H9 (cell line): Measurements from ENCODE around the gene EPB41L4B. TPM values are rescaled to one million over a fixed set of nuclear protein-coding genes. Genes with fewer than 3 reads are reported as not detected.

Experiments
- DNase-seq: peaks from one replicate; pipeline ENCODE4 v3.0.0-alpha.2; 2017
- H2AFZ ChIP-seq: one replicate; pipeline ENCODE4 v1.6.1; 2013; ENCODE audit warnings: mild to moderate bottlenecking, low read length, control low read depth, moderate library complexity
- H2AK5ac ChIP-seq: 2 replicates; pipeline ENCODE4 v1.6.1; 2013; ENCODE audit warnings: low read length, control low read depth, mixed read lengths; ENCODE audit not compliant: insufficient read length
- H2BK120ac ChIP-seq: one replicate; pipeline ENCODE4 v1.6.1; 2013; ENCODE audit warnings: low read depth, mild to moderate bottlenecking, low read length, control low read depth, inconsistent platforms; ENCODE audit not compliant: poor library complexity, severe bottlenecking
- H2BK12ac ChIP-seq: 2 replicates; pipeline ENCODE4 v1.6.1; 2013; ENCODE audit warnings: low read length, control low read depth, mixed read lengths, low read depth; ENCODE audit not compliant: insufficient read length
- H2BK15ac ChIP-seq: 2 replicates; pipeline ENCODE4 v1.6.1; 2013; ENCODE audit warnings: low read depth, low read length, control low read depth
- H2BK20ac ChIP-seq: one replicate; pipeline ENCODE4 v1.6.1; 2013; ENCODE audit warnings: low read depth, mild to moderate bottlenecking, low read length, control low read depth, inconsistent platforms; ENCODE audit not compliant: poor library complexity, severe bottlenecking
- H2BK5ac ChIP-seq: 2 replicates; pipeline ENCODE4 v1.6.1; 2013; ENCODE audit warnings: low read length, control low read depth, mixed read lengths; ENCODE audit not compliant: insufficient read length
- H3K14ac ChIP-seq: 2 replicates; pipeline ENCODE4 v1.6.1; 2013; ENCODE audit warnings: low read length, control low read depth; ENCODE audit not compliant: insufficient read depth
- H3K18ac ChIP-seq: 2 replicates; pipeline ENCODE4 v1.6.1; 2013; ENCODE audit warnings: low read depth, mild to moderate bottlenecking, mixed read lengths, low read length, control low read depth; ENCODE audit not compliant: insufficient read length
- H3K23ac ChIP-seq: 2 replicates; pipeline ENCODE4 v1.6.1; 2013; ENCODE audit warnings: low read length, control low read depth, mixed read lengths, low read depth; ENCODE audit not compliant: insufficient read length
- H3K23me2 ChIP-seq: 2 replicates; pipeline ENCODE4 v1.6.1; 2013; ENCODE audit warnings: low read depth, mild to moderate bottlenecking, mixed read lengths, low read length, control low read depth; ENCODE audit not compliant: insufficient read length, poor library complexity, severe bottlenecking
- H3K27ac ChIP-seq: 2 replicates; pipeline ENCODE4 v1.5.1; 2013; ENCODE audit warnings: low read length, control low read depth, mixed read lengths, low read depth; ENCODE audit not compliant: insufficient read length
- H3K27me3 ChIP-seq: 2 replicates; pipeline ENCODE4 v1.6.1; 2013; ENCODE audit warnings: low read length, control low read depth, inconsistent platforms; ENCODE audit not compliant: insufficient read depth
- H3K4ac ChIP-seq: 2 replicates; pipeline ENCODE4 v1.6.1; 2013; ENCODE audit warnings: low read depth, mild to moderate bottlenecking, control low read depth, inconsistent platforms, low read length, moderate library complexity
- H3K4me1 ChIP-seq: 2 replicates; pipeline ENCODE4 v1.6.1; 2013; ENCODE audit warnings: low read length, control low read depth, inconsistent platforms; ENCODE audit not compliant: insufficient read depth
- H3K4me2 ChIP-seq: 2 replicates; pipeline ENCODE4 v1.6.1; 2013; ENCODE audit warnings: low read length, control low read depth, mixed read lengths; ENCODE audit not compliant: insufficient read length, insufficient read depth
- H3K56ac ChIP-seq: 2 replicates; pipeline ENCODE4 v1.6.1; 2013; ENCODE audit warnings: low read depth, mild to moderate bottlenecking, mixed read lengths, low read length, control low read depth; ENCODE audit not compliant: insufficient read length
- H3K79me1 ChIP-seq: 2 replicates; pipeline ENCODE4 v1.6.1; 2013; ENCODE audit warnings: low read depth, mild to moderate bottlenecking, moderate library complexity, low read length, control low read depth, inconsistent platforms; ENCODE audit not compliant: insufficient read depth, poor library complexity, severe bottlenecking
- H3K79me2 ChIP-seq: 2 replicates; pipeline ENCODE4 v1.6.1; 2013; ENCODE audit warnings: low read length, control low read depth, inconsistent platforms; ENCODE audit not compliant: insufficient read depth
- H3K9ac ChIP-seq: 2 replicates; pipeline ENCODE4 v1.6.1; 2013; ENCODE audit warnings: low read length, control low read depth, mixed read lengths; ENCODE audit not compliant: insufficient read length; ENCODE audit errors: extremely low read depth
- H3K9me3 ChIP-seq: one replicate; pipeline ENCODE4 v1.6.1; 2013; ENCODE audit warnings: low read depth, low read length, inconsistent platforms; ENCODE audit not compliant: control insufficient read depth
- H3T11ph ChIP-seq: one replicate; pipeline ENCODE4 v1.6.1; 2013; ENCODE audit warnings: mild to moderate bottlenecking, low read length, control low read depth, inconsistent platforms
- H4K20me1 ChIP-seq: one replicate; pipeline ENCODE4 v1.6.1; 2013; ENCODE audit not compliant: control insufficient read depth, insufficient read length, insufficient read depth
- H4K5ac ChIP-seq: 2 replicates; pipeline ENCODE4 v1.6.1; 2013; ENCODE audit warnings: low read depth, mild to moderate bottlenecking, mixed read lengths, low read length, control low read depth; ENCODE audit not compliant: insufficient read length
- H4K8ac ChIP-seq: replicated peaks from 2 replicates; pipeline ENCODE4 v1.6.1; 2013; ENCODE audit warnings: low read length, control low read depth, mixed read lengths, low read depth; ENCODE audit not compliant: insufficient read length
- H4K91ac ChIP-seq: 2 replicates; pipeline ENCODE4 v1.6.1; 2013; ENCODE audit warnings: low read depth, mild to moderate bottlenecking, moderate library complexity, mixed read lengths, low read length, control low read depth; ENCODE audit not compliant: insufficient read length
- H3K27ac Mint-ChIP-seq, 3 experiments: 2 replicates in 2 of 3; 3 replicates in 1 of 3; pipeline ENCODE4 v1.8.0; 2020 to 2021; ENCODE audit warnings: mixed read lengths in 3 of 3, mild to moderate bottlenecking in 1 of 3, moderate library complexity in 1 of 3
- H3K27me3 Mint-ChIP-seq: 2 replicates; pipeline ENCODE4 v1.8.0; 2021; ENCODE audit warnings: low read depth, mild to moderate bottlenecking, moderate library complexity, mixed read lengths
- H3K36me3 Mint-ChIP-seq, 3 experiments: 2 replicates in 2 of 3; 3 replicates in 1 of 3; pipeline ENCODE4 v1.8.0; 2020 to 2021; ENCODE audit warnings: low read depth in 3 of 3, mixed read lengths in 3 of 3; ENCODE audit not compliant: insufficient read depth in 1 of 3
- H3K4me1 Mint-ChIP-seq, 2 experiments: 2 replicates each; pipeline ENCODE4 v1.8.0; 2020; ENCODE audit warnings: mixed read lengths in 2 of 2
- H3K4me3 Mint-ChIP-seq, 2 experiments: 2 replicates in 1 of 2; 3 replicates in 1 of 2; pipeline ENCODE4 v1.8.0; 2020 to 2021; ENCODE audit warnings: mild to moderate bottlenecking in 2 of 2, mixed read lengths in 2 of 2, moderate library complexity in 1 of 2
- H3K9me3 Mint-ChIP-seq, 2 experiments: 2 replicates in 1 of 2; 3 replicates in 1 of 2; pipeline ENCODE4 v1.8.0; 2020; ENCODE audit warnings: mild to moderate bottlenecking in 2 of 2, mixed read lengths in 2 of 2, moderate library complexity in 1 of 2
- total RNA-seq: library from RNA; stranded (reverse); gene quantifications from 2 replicates; pipeline ENCODE4 v1.2.1, GENCODE V29; 2021
- TF ChIP-seq, protein P1 (sequence below): fragments of 200-600 bp; sonication (generic); conservative IDR thresholded peaks from 3 replicates; pipeline ENCODE4 v1.8.0; 2021; ENCODE audit warnings: antibody characterized with exemption, mild to moderate bottlenecking

Gene EPB41L4B
- total RNA-seq, 1 experiment from 2014 or later: 18.9 TPM

DNA sequence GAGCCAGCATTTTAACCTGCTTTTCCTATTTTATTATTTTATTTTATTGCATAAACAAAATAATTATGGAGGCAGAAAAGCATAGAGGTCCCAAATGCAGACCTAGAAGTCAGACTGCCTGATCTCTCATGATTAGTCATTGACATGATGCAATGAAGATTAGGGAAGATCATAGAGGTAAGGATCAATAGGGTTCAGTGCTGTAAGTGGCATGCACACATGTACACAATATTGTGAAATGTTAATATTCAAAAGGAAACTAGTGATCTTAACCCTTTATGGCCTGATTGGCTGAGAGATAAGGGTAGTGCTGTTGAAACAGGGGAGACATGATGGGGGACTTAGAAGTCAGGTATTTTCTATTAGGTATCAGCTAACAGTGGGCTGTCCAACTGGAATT lies 152.7 kb downstream of the EPB41L4B start:
- H3K36me3 Mint-ChIP-seq: peaks cover 0 to 15% (median 2%) of the 10 kb centered on the region in 3 experiments; a peak in 5 of 7 replicates

More for the DNA sequence above, 152.7 kb downstream of the EPB41L4B start:
- no peaks in the 10 kb centered on the region for H3K9me3 ChIP-seq
- no peaks in the 10 kb centered on the region for H4K20me1 ChIP-seq
- no peaks in the 10 kb centered on the region for H3K4me1 ChIP-seq
- no peaks in the 10 kb centered on the region for H3K79me1 ChIP-seq
- TF ChIP-seq, protein P1, sequence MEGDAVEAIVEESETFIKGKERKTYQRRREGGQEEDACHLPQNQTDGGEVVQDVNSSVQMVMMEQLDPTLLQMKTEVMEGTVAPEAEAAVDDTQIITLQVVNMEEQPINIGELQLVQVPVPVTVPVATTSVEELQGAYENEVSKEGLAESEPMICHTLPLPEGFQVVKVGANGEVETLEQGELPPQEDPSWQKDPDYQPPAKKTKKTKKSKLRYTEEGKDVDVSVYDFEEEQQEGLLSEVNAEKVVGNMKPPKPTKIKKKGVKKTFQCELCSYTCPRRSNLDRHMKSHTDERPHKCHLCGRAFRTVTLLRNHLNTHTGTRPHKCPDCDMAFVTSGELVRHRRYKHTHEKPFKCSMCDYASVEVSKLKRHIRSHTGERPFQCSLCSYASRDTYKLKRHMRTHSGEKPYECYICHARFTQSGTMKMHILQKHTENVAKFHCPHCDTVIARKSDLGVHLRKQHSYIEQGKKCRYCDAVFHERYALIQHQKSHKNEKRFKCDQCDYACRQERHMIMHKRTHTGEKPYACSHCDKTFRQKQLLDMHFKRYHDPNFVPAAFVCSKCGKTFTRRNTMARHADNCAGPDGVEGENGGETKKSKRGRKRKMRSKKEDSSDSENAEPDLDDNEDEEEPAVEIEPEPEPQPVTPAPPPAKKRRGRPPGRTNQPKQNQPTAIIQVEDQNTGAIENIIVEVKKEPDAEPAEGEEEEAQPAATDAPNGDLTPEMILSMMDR: no peak
- no peak overlapping the region for H3K4me2 ChIP-seq
- Mint-ChIP-seq H3K27me3 (peaks cover 54% of the 10 kb centered on the region), H3K9me3 (peaks cover 8 to 10% of the 10 kb centered on the region in 2 experiments; a peak in 4 of 5 replicates), H3K4me3 (peak overlapping the region in 1 of 2 experiments; percentile 83; a peak in 1 of 5 replicates), H3K27ac (no peak overlapping the region), H3K4me1 (peaks cover 9 to 18% of the 10 kb centered on the region in 2 experiments)
- no peak overlapping the region for H4K8ac ChIP-seq
- H3K79me2 ChIP-seq: no peaks in the 10 kb centered on the region
- H3T11ph ChIP-seq: no peak overlapping the region
- H3K27ac ChIP-seq: no peak overlapping the region
- H2AFZ ChIP-seq: no peak overlapping the region
- H2BK12ac ChIP-seq: no peak overlapping the region
- no peak overlapping the region for H3K18ac ChIP-seq
- no peak overlapping the region for H3K23ac ChIP-seq
- H2BK20ac ChIP-seq: no peak overlapping the region
- H3K14ac ChIP-seq: no peak overlapping the region
- H4K5ac ChIP-seq: no peak overlapping the region
- no peak overlapping the region for H2AK5ac ChIP-seq
- no peak overlapping the region for H2BK15ac ChIP-seq
- no peak for DNase-seq
- no peak overlapping the region for H2BK5ac ChIP-seq
- no peak overlapping the region for H3K9ac ChIP-seq
- no peak overlapping the region for H2BK120ac ChIP-seq
- H3K4ac ChIP-seq: no peak overlapping the region
- H4K91ac ChIP-seq: no peak overlapping the region
- H3K56ac ChIP-seq: no peak overlapping the region
- no peaks in the 10 kb centered on the region for H3K23me2 ChIP-seq
- H3K27me3 ChIP-seq: no peaks in the 10 kb centered on the region; the same call in 1 of the 2 replicates
